NCI-H2171 (cell line): ENCODE data around the gene ZNF844.
"Not testable (repeated sequence)": the region's sequence is repeated elsewhere in the genome, so short reads cannot be mapped to it uniquely, and the experiment has no call there.

ENCODE experiments used
- DNase-seq: peaks from one replicate; lab custom pipeline; 2025; lab: John Stamatoyannopoulos, UW

ZNF844 gene

GRCh38 chr19:12092065-12092867, 27.7 kb downstream of the ZNF844 start:
- DNase-seq = no peak

- no peak for DNase-seq
Measured at GRCh38 chr19:12092956-12093355, 28.4 kb downstream of the ZNF844 start.

- DNase-seq = no peak
Measured at GRCh38 chr19:12093777-12094176, 29.2 kb downstream of the ZNF844 start.

- DNase-seq = no peak
Measured at GRCh38 chr19:12095111-12095790, 30.7 kb downstream of the ZNF844 start.

GRCh38 chr19:12098040-12098439, 33.5 kb downstream of the ZNF844 start:
- DNase-seq = no peak

GRCh38 chr19:12103909-12104308, 39.4 kb downstream of the ZNF844 start:
- DNase-seq = not testable (repeated sequence)

- DNase-seq = no peak
Measured at GRCh38 chr19:12111176-12111575, 46.6 kb downstream of the ZNF844 start.

GRCh38 chr19:12111943-12112637, 47.6 kb downstream of the ZNF844 start:
- DNase-seq = no peak

- DNase-seq = no peak
Measured at GRCh38 chr19:12112701-12113100, 48.2 kb downstream of the ZNF844 start.

GRCh38 chr19:12113121-12113520, 48.6 kb downstream of the ZNF844 start:
- no peak for DNase-seq

GRCh38 chr19:12117201-12117970, 52.9 kb downstream of the ZNF844 start:
- no peak for DNase-seq

- no peak for DNase-seq
Measured at GRCh38 chr19:12126707-12127106, 62.2 kb downstream of the ZNF844 start.
